Activated CD4-positive, alpha-beta T cell treated with anti-CD3 and anti-CD28 coated beads, Interleukin-2, amount 50 U/mL, for 1 hour (primary cell): ENCODE results near the gene GAB2.
A peak's percentile ranks its signal among the peaks of the same experiment; 100 is the strongest.

Experiments used
- DNase-seq: peaks from one replicate; pipeline ENCODE4 v3.0.0-alpha.2; 2020

The GAB2 gene

DNA sequence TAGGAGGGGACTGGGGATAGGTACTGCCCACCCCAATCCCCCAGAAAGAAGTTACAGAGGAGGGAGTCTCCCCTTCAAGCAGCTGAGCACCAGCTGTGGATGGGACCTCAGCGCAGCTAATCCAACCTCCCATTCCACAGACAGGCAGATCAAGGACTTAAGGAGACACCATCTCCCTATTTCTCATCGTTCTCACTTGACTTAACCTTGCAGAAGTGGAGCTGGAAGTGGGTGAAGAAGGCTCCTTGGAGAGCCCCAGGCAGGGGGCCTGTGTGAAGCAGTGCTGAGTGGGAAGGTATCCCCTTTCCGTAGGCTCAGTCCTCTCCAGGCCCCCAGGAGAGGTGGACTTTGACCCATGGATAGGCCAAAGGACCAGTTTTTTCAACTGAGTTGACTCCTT lies 201.6 kb downstream of the GAB2 start:
- DNase-seq, result no peak

DNA sequence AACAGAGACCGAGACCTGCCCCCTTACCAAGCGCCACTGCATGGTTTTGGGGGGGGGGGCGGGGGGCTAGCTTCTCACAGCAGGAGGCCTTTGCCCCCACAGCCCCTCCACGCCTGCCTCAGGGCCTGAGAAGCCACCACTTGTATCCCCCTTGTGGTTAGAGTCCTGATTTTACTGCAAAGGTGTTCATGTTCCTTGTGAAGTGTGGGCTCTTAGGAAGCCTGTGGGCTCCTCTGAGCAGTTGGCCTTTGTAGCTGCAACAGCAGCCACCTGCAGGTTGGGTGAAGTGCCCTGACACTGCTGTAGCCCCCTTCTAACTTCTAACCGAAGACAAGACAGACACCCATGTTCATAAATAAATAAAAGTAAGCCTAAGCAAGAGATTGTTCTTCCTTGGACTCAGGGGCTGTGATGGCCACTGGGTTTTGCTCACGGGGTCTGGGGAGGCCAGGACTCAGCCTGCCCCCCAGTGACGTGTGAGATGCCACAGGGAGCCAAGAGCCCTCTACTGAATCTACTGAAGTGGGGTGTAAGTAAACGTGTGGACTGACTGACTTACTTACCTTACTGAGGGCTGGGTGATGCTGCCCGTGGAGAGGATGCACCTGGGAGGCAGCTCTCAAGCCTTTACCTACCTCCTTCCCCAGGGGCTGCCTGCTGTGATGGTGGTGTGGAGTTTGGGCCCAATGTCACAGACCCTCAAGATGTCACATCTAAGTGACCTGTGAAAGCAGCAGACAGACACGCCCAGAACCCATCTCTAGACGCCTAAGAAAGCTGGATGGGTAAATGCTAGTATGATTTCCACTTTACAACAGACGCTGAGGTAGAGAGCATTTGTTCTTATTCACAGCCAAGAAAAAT lies 203.1 kb downstream of the GAB2 start:
- DNase-seq, result no peak

DNA sequence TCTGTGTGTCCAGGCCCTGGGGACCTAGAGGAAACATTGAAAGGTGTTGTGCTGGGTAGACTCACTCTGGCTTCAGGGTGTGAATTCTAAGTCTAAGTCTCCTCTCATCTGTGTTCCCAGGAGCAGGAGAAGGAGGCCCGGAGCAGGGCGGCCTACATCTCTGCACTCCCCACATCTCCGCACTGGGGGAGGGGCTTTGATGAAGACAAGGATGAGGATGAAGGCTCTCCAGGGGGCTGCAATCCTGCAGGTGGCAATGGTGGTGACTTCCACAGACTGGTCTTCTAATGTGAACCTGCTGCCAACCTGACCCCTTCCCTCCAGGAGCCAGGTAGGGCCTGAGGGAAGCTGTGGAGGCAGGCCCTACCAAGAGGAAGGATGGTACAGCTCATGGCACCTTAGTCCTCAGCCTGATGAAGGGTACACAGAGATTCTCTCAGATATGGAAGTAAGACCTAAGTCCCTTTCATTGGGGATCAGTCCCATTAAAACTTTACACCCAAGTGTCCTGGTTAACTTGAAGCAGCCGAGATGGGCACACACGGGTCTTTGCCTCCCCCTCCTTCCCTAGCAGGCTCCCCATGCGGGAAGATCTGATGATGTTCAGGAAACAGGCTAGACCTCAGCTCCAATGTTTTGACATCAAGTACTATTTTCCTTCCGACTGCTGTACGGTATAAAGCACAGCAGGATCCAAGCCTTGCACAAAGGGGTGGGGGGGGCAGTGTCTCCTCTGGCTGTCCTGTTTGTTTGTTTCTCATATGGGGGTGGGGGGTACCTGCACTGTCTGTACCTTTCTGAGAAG lies 203.9 kb downstream of the GAB2 start:
- no peak for DNase-seq

DNA sequence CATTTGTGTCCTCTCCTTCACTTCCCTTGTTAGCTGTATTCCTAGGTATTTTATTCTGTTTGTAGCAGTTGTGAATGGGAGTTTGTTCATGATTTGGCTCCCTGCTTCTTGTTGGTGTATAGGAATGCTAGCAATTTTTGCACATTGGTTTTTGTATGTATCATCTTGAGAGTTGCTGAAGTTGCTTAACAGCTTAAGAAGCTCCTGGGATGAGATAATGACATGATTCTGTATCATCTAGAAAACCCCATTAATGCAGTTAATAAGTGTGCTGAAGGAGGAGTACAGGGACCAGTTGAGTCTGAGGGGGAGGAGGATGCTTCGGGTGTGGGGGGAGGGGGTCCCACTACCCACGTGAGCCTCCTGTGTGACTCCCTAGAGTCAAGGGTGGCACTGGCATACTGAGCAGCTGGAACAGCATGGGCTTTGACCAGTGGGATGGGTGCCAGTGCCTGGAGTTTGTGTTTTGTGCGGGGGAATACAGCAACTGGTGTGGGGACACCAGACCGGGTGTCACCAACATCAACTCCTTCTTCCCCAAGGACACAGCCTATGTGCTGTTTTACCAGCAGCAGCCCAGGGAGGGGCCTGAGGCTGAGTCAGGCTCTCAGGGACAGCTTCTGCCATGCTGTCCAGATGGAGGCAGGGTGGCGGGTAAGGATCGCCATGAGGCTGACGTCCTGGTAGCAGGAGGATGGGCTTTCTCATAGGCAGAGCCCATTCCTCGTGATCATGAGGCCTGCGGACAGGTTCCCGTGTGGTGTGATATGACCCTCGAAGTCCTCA lies 204.8 kb downstream of the GAB2 start:
- no peak for DNase-seq

DNA sequence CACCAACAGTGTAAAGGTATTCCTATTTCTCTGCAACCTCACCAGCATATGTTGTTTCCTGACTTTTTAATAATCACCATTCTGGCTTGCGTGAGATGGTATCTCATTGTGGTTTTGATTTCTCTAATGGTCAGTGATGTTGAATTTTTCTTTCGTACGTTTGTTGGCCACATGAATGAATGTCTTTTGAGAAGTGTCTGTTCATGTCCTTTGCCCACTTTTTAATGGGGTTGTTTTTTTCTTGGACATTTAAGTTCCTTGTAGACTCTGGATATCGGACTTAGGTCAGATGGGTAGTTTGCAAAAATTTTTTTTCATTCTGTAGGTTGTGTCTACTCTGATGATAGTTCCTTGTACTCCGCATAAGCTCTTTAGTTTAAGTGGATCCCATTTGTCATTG lies 206.1 kb downstream of the GAB2 start:
- no peak for DNase-seq

DNA sequence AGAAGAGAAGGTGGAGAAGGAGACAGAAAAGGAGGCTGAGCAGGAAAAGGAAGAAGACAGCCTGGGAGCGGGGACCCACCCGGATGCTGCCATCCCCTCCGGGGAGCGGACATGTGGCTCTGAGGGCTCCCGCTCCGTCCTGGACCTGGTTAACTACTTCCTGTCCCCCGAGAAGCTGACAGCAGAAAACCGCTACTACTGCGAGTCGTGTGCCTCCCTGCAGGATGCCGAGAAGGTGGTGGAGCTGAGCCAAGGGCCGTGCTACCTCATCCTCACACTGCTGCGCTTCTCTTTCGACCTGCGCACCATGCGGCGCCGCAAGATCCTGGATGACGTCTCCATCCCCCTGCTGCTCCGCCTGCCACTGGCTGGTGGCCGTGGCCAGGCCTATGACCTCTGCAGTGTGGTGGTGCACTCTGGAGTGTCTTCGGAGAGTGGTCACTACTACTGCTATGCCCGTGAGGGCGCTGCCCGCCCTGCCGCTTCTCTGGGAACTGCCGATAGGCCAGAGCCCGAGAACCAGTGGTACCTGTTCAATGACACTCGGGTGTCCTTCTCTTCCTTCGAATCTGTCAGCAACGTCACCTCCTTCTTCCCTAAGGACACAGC lies 207.5 kb downstream of the GAB2 start:
- no peak for DNase-seq

DNA sequence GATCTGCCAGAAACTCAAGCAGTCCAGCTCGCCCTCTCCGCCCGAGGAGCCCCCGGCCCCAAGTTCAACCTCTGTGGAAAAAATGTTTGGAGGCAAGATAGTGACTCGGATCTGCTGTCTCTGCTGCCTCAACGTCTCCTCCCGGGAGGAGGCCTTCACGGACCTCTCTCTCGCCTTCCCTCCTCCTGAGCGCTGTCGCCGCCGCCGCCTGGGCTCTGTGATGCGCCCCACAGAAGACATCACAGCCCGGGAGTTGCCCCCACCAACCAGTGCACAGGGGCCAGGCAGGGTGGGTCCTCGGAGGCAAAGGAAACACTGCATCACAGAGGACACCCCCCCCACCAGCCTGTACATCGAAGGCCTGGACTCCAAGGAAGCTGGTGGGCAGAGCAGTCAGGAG lies 208.1 kb downstream of the GAB2 start:
- DNase-seq, result no peak

DNA sequence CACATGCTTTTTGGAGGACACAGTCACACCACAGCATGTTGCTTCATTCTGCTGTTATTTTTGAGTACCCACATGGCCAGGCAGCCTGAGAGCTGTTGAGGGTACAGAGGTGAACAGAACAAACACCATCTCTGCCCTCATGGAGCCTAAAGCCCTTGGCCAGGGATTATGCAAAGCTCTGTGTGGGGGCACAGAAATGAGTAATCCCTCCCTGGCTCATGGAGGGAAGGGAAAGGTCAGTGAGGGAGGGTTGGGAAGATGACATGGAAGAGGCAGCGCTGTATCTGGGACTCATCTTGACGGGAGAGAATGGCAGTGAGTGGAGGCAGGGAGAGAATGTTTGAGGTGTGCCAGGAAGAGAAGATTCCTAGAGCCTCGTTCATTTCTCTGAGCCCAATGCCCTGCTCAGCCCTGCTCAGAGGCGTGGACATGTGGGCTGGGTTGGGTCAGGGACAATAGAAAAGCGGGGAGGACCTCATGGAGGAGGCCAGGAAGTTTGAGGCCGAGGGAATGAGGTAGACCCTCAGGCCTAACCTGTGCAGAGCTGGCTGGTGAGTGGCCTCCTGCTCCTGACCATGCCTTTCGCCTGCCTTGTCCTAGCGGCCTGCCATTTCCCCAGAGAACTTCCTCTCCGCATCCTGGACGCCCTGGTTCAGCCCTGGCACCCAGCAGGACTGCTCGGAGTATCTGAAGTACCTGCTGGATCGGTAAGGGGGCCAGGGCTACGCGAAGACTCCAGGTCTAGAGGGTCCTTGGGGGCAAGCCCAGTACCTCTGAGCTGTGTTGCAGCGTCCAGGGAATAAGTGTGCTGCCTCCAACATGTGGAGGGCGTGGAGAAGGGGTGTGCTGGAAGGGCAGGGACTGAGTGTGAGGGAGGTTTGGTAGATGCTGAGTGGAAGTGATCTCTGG lies 209.1 kb downstream of the GAB2 start:
- no peak for DNase-seq

DNA sequence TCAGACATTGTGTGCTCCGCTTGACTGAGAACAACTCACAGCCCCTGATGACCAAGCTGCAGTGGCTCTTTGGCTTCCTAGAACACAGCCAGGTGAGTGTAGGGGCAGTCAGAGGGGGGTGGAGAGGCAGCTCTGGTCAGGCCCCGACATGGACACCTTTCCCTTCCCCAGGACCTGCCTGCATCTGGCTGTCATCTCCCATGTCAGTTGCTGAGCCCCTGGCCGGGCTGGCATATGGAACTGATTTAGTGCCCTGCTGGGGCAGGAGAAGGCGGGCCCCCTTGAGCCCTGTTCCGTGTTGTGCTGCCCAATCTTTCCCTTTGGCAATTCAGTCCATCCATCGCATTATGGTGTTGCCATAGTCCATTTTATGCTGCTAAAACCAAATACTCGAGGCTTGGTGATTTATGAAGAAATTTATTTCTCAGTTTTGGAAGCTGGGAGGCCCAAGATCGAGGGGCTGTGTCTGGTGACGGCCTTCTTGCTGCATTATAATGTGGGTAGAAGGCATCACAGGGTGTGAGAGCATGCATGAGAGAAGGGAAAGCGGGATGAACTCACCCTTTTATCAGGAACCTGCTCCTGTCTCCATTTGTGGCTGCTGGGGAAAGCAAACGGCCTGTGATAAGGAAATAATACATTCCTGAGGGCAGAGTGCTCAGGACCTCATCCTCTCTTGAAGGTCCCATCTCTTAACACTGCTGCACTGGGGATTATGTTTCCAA lies 209.9 kb downstream of the GAB2 start:
- DNase-seq, result no peak

DNA sequence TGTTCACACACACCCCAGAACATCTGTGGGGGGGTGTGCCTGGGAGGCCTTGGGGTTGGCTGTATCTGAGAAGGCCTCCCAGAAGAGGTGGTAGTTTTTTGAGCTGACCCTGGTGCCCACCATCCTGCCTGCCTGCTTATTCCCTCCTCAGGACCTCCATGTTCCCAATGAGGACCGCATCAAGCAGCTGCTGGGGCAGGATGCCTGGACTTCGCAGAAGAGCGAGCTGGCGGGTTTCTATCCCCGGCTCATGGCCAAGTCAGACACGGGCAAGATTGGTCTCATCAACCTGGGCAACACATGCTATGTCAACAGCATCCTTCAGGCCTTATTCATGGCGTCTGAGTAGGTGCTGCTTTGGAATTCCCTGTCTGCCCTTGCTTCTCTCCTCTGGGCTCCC lies 211.9 kb downstream of the GAB2 start:
- DNase-seq, result no peak

DNA sequence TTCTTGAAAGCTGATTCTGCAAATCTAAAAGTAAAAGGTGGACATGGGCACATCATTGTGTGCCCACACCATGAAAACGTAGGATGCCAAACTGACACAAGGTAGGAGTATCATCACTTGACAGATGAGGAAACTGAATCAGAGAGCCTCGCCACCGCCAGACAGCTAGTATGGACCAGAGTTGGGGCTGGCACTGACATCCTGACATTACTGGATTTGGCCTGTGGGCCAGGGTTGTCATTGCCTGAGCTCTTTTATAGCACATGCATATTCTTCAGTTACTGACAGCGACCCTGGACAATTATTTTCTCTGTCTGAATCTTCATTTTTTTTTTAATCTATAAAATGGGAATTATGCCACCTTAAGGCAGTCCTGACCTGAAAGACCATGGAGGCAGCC lies 212.4 kb downstream of the GAB2 start:
- DNase-seq, result no peak

DNA sequence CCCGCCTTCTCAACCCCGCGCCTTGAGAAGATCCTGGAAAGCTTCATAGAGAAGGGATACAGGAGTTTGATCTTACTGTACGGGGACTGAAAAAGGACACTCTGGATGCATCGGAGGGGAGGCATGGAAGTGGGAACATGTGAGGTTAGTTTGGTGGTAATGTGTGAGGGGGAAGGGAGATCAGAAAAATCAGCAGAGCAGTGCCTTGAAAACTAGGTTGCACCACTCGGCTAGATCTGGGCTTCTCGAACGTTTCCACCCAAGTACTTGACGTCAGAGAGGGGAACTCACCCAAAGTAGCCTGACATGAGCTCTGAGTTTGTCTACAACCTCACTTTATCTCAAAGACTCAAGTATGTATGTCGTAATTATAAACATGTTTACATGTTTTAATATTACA lies 214.4 kb downstream of the GAB2 start:
- DNase-seq, result peak; percentile 57

DNA sequence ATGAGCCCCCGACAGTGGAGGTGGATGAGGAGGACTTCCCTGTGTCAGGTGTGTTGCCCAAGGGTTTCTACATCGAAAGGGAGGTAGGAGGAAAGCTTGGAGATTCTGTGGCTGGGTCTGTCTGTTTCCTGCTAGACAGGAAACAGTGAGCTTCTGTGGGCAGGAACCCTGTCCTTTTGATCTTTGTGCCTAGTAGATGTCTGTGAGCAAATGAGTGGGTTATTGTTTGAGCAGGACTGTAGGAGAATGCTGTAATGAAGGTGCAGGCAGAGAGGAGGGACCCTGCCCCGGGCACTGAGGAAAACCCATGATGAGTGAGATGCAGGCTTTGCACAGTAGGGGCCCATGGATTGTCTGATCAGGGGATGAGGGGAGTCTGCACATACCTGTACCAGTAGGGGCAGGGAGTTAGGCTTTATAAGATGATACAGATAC lies 214.9 kb downstream of the GAB2 start:
- DNase-seq, result peak; percentile 64

DNA sequence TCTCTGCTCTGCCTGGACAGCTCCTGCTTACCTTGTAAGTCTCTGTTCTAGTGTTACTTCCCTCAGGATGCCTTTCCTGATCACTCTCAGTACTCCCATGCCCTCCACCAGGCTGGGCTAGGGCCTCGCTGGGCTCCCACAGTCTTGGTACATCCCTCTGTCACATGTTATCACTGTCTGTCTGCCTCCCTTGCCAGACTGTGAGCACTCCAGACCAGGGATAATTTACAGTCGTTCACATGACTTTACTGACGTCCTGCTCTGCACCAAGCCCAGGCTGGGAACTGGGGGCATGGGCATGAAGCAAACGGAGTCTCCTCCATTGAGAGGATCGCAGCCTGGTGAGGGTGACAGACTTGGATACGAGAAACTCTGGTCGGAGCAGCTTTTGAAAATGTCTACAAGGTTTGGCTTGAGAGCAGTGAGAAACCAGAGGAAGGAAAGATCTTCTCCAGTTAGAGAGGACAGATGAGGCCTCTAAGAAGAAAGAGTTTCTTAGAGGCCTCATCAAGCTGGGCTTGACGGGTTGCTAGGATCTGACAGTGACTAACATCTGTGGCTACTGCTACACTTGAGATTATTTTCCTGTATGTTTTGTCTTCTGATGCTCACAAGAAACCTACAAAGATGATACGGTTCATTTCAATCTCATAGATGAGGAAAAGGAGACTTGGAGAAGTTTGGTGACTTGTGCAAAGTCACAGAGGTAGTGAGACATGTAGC lies 216.4 kb downstream of the GAB2 start:
- no peak for DNase-seq

DNA sequence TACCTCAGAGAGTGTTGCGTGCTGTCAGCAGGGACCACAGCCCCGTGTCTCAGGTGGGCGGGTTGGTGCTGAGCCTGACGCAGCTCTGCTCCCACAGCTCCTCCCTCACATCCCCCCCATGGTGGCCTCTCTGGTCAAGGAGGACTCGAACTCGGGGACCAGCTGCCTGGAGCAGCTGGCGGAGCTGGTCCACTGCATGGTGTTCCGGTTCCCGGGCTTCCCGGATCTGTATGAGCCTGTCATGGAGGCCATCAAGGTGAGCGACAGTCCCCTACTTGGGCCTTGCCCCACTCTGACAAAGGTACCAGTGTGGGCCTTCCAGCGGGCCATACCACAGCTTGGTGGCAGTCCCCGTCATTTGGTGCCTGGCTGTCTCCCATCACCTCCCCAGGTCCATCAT lies 217.1 kb downstream of the GAB2 start:
- DNase-seq, result no peak

DNA sequence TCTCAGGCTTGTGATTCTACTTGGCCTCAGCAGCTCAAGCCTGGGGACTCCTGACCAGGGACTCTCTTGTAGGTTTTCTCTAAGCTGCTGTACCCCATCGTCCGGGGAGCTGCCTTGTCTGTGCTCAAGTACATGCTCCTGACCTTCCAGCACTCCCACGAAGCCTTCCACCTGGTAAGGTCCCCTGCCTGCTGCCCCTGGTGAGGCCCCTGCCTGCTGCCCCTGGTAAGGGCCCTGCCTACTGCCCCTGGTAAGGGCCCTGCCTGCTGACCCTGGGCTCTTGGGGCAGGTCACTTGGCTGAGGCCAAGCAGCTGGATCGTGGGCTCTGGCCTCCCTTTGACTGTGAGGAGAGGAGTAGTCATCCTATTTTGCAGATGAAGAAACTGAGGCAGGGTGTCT lies 217.6 kb downstream of the GAB2 start:
- no peak for DNase-seq

DNA sequence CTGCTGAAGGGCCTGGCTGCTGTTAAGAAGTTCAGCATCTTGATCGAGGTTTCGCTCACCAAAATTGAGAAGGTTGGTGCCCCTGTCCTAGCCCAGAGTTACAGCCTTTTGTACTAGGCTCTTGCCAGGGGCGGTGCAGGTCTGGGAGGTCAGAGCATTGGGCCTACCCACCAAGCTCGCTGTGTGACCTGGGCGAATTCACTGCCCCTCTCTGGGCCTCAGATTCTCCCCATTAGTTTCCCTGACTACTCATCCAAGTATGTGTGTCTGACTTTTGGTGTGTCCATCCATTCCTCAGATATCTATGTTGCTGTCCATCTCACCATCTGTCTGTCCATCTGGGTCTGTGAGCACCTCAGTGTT lies 218.0 kb downstream of the GAB2 start:
- no peak for DNase-seq

DNA sequence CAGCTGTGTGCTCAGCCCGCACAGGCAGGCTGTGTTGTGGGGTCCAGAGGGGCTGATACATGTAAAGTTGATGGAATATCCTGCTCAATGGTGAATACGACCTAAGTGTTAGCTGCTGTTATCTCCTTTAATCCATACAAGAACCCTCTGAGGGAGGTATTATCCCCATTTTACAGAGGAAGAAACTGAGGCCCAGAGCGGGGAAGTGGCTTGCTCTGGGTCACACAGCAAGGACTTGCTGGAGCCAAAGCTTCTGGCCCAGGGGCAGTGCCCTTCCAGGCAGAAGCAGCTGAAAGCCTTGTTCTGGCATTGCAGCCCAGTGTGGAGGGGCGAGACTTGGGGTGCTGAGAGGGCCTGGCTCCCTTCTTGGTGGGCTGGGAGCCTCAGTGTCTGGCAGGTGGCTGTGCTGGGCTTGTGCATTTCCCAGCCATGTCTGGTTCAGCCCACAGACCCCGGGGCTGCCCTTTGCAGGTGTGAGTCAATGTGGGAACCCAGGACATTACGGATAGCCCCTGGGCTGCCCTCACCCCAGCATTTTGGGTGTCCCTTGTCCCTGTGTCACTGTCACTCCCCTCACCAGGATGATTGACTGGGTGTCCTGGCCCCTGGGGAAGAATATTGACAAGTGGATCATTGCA lies 218.5 kb downstream of the GAB2 start:
- DNase-seq, result no peak

DNA sequence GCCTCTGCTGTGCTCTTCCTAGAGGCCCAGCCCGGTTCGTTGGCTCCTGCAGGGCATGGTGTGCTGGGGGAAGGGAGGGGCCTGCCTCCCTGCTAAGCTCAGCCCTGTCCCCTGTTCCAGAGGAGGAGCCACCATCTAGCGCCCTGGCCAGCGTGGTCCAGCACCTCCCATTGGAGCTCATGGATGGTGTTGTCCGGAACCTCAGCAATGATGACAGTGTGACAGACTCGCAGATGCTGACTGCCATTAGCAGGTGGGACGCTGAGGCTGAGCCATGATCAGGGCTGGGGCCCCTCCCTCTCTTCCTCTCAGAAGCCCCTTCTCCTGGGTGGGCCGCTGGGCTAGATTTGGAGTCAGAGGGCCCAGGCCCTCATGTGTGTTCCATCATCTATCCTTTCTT lies 219.8 kb downstream of the GAB2 start:
- DNase-seq, result no peak

DNA sequence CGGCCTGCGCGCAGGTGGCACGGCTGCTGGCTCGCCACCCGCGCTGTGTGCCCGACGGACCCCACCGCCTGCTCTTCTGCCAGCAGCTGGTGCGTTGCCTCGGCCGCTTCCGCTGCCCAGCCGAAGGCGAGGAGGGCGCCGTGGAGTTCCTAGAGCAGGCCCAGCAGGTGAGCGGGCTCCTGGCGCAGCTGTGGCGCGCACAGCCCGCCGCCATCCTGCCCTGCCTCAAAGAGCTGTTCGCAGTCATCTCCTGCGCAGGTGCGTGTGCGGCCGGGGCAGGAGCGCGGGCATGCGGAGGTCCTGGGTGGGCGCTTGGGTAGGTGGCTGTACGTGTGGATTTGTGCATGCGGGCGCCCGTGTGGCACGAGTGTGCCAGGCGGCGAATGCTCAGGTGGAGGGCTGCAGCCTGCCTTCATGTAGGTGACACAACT lies 220.9 kb downstream of the GAB2 start:
- DNase-seq, result no peak
